ENCODE results near the gene TBC1D9.

DNA sequence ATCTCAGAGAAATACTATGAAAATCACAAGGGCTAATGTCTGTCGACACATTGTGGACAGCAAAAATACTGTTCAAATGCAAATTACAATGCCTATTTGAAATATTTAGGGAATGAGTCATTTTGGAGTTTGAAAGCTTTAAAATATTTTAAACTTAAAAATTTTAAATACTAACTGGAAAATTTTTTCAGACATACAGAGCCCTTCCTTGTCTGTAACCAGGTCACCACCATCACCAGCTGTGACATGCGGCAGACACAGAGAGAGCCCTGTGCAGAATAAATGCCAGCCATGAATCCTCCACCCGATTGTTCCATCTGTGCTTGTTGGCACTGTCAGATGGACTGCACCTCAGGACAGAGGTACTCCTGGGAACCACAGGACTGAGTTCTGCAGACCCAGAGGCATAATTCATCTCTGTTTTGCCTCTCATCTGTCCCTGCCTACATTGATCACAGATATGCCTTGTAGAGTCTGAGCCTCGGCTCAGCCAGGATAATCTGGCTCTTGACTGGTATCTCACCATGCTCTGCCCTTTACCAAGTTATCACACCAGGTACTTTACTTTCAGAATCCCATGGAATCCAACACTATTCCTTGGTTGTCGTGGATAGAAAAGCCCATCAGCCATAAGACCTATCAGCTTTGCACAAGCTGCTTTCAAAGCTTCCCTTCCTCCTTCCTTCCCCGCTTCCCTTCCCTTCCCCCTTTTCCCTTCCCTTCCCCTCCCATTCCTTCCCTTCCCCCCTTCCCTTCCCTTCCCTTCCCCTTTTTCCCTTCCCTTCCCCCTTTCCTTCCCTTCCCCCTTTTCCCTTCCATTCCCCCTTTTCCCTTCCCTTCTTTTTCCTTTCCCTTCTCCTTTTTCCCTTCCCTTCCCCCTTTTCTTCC, 67.2 kb downstream of the TBC1D9 start:
- TF ChIP-seq TAF1 (IDR thresholded peaks at IDR 0.05; ENCODE audit: borderline replicate concordance, low read depth, low read length): no peak
- TF ChIP-seq POLR2A (IDR thresholded peaks at IDR 0.05; ENCODE audit: low read depth, low read length): no peak
- no peak for TF ChIP-seq POLR2AphosphoS5 (IDR thresholded peaks at IDR 0.05; ENCODE audit: low read depth, low read length)
